Spleen (tissue), 7 donors: Measurements from ENCODE around the gene KIF17.

ENCODE experiments used
- CTCF ChIP-seq, 11 experiments: fragments of 200-600 bp in 7 of 11; fragments of 450-650 bp in 4 of 11; sonication (generic) in 4 of 11; IDR thresholded peaks in 8 of 11; conservative IDR thresholded peaks in 3 of 11; 1 replicate in 7 of 11; 2 replicates in 4 of 11; pipeline versions ENCODE4 v1.4.0 to v1.8.0; 2016 to 2021; ENCODE audit warnings: antibody characterized with exemption in 11 of 11, inconsistent platforms in 4 of 11, mild to moderate bottlenecking in 1 of 11
- POLR2A ChIP-seq, 3 donors: fragments of 450-650 bp; IDR thresholded peaks; one replicate each; pipeline ENCODE4 v1.5.1; 2017; ENCODE audit warnings: antibody characterized with exemption in 3 of 3, mild to moderate bottlenecking in 1 of 3
- POLR2AphosphoS5 ChIP-seq, 3 donors: sonication (generic); formaldehyde crosslinking; IDR thresholded peaks; one replicate each; pipeline ENCODE4 v1.5.1; 2017; ENCODE audit warnings: antibody characterized with exemption in 3 of 3
- donor health status: DM: no; HTN: no; CAD: no; lungs with moderate emphysema.
- donor health status: DM: no; HTN: no; CAD: no.
- donor health status: DM: no; HTN: no; CAD: no.

- TF ChIP-seq CTCF (IDR thresholded peaks at IDR 0.05 in 8 of 11, conservative IDR thresholded peaks at IDR 0.05 in 3 of 11) (no peak), POLR2A (IDR thresholded peaks at IDR 0.05) (no peak), POLR2AphosphoS5 (IDR thresholded peaks at IDR 0.05) (no peak)
Observed at GRCh38 chr1:20672265-20672632, 45.6 kb downstream of the KIF17 start.
